ENCODE results near the gene DCAF11. TPM values are rescaled to one million over a fixed set of nuclear protein-coding genes. Genes with fewer than 3 reads are reported as not detected.

DCAF11 gene
- total and polyA plus RNA-seq, 2 of the 13 experiments (the other 11 are each of a cell fraction or from before 2014, with no cell fraction given): 150 to 257 TPM

DNA sequence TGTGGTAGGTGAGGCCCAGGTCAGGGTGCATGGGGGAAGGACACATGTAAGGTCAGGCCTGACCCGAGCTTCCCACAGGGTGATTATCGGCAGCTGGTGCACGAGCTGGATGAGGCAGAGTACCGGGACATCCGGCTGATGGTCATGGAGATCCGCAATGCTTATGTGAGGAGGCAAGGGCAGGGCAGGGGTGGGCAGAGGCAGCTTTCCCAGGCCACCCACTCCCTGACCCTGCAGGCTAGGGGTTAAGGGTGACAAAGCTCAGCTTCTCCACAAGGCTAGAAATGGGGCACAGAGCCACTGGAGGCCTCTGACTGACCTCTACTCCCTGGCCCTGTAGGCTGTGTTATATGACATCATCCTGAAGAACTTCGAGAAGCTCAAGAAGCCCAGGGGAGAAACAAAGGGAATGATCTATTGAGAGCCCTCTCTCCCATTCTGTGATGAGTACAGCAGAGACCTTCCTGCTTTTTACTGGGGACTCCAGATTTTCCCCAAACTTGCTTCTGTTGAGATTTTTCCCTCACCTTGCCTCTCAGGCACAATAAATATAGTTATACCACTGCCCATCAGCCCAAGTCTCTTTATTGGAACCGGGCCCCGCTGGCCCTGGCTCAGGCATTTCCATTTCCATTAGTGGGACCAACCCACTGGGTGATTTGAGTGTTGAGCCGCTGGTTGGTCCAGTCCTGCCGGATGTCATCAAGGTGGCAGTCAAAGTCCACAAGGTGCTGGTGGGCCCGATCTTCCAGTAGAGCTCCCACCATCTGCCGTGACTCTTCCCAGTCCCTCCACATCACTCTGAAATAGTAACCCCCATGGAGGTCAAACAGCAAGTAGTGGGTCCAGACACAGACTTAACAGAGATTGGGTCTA, 24.1 kb downstream of the DCAF11 start:
- Histone ChIP-seq H3K27ac (ENCODE audit: extremely low read length, insufficient read depth, low read length) (peak overlapping the region; percentile 75), H4K20me1 (ENCODE audit: insufficient read depth, low read length) (peaks cover 11% of the 10 kb centered on the region), H3K4me3 (replicated peaks in 1 of 3; ENCODE audit: insufficient read depth in 1 of 3, low read depth in 2 of 3, low read length in 3 of 3) (peak overlapping the region in 1 of 3 experiments; percentile 99; a peak in 1 of 6 replicates), H3K27me3 (ENCODE audit: control insufficient read depth in 1 of 2, insufficient read depth in 2 of 2, low read length in 2 of 2) (no peaks in the 10 kb centered on the region; a peak in 1 of 5 replicates), H3K4me2 (ENCODE audit: low read depth, low read length) (peak overlapping the region; percentile 88), H3K9me3 (ENCODE audit: low read length) (no peaks in the 10 kb centered on the region), H2AFZ (ENCODE audit: low read length) (no peak overlapping the region), H3K36me3 (replicated peaks in 1 of 2; ENCODE audit: control insufficient read depth in 1 of 2, insufficient read depth in 2 of 2, low read length in 2 of 2) (peaks cover 19 to 35% of the 10 kb centered on the region in 2 experiments), H3K4me1 (ENCODE audit: insufficient read depth, low read length) (peaks cover 67% of the 10 kb centered on the region), H3K79me2 (ENCODE audit: insufficient read depth, low read length) (peaks cover 44% of the 10 kb centered on the region), H3K9ac (ENCODE audit: insufficient read depth, low read depth, low read length) (no peak overlapping the region)
- no TSS peak for BruUV-seq (replicated peaks)
- no peak for DNase-seq (ENCODE audit: low spot score)
- FAIRE-seq: no peak
- CTCF ChIA-PET (ENCODE audit: low intra/inter-chr PET ratio, low total read pairs): interaction anchor here (1.4 kb wide), 1 partner anchor 22 kb away, joined by 6 read pairs; the partner anchor contains the start of gene IRF9
- ATAC-seq: no peak
- POLR2A ChIA-PET: interaction anchor here (0.9 to 22.7 kb wide), 11 partner anchors 8 to 1043 kb away, joined by 3 to 977 read pairs (median 42); partner anchors contain the start of genes ACIN1, C14orf119, CHMP4A and CIDEB
- intact Hi-C loops (cut with micrococcal nuclease; ENCODE audit: unreplicated experiment): no loop called here
- in situ Hi-C loops (cut with HindIII; ENCODE audit: extremely low pct_ligation_motif_present, low pct_unique_long_range_greater_than_20kb): loop anchor here (25.0 kb wide), 1 partner anchor 826 kb away; the partner anchor contains the start of genes BCL2L2, PABPN1 and PPP1R3E
- WGBS (ENCODE audit: low lambda C conversion rate): 89% methylated on average over 13 of the region's 13 CpGs
- TF ChIP-seq ZNF891 (CRISPR knock-in tag; IDR thresholded peaks at IDR 0.05) (no peak), ZSCAN20 (CRISPR knock-in tag; IDR thresholded peaks at IDR 0.05; ENCODE audit: borderline replicate concordance) (no peak), U2AF2 (IDR thresholded peaks at IDR 0.05; ENCODE audit: low read depth, low read length) (no peak), HNF4A (CRISPR knock-in tag; IDR thresholded peaks at IDR 0.05) (peak; percentile 28; the same call in 1 of the 2 replicates), HMG20A (CRISPR knock-in tag; IDR thresholded peaks at IDR 0.05; ENCODE audit: borderline replicate concordance) (no peak), ZNF605 (CRISPR knock-in tag; IDR thresholded peaks at IDR 0.05) (no peak), ONECUT2 (CRISPR knock-in tag; IDR thresholded peaks at IDR 0.05) (no peak), TOPORS (CRISPR knock-in tag; IDR thresholded peaks at IDR 0.05) (no peak), ZNF792 (CRISPR knock-in tag; IDR thresholded peaks at IDR 0.05) (no peak; the same call in 1 of the 2 replicates), ZNF260 (CRISPR knock-in tag; IDR thresholded peaks at IDR 0.05; ENCODE audit: borderline replicate concordance, low read depth) (no peak), SATB2 (CRISPR knock-in tag; IDR thresholded peaks at IDR 0.05) (no peak)
- TF ChIP-seq, protein P1, sequence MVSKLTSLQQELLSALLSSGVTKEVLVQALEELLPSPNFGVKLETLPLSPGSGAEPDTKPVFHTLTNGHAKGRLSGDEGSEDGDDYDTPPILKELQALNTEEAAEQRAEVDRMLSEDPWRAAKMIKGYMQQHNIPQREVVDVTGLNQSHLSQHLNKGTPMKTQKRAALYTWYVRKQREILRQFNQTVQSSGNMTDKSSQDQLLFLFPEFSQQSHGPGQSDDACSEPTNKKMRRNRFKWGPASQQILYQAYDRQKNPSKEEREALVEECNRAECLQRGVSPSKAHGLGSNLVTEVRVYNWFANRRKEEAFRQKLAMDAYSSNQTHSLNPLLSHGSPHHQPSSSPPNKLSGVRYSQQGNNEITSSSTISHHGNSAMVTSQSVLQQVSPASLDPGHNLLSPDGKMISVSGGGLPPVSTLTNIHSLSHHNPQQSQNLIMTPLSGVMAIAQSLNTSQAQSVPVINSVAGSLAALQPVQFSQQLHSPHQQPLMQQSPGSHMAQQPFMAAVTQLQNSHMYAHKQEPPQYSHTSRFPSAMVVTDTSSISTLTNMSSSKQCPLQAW (CRISPR knock-in tag; IDR thresholded peaks at IDR 0.05): no peak
- TF ChIP-seq, protein P2, sequence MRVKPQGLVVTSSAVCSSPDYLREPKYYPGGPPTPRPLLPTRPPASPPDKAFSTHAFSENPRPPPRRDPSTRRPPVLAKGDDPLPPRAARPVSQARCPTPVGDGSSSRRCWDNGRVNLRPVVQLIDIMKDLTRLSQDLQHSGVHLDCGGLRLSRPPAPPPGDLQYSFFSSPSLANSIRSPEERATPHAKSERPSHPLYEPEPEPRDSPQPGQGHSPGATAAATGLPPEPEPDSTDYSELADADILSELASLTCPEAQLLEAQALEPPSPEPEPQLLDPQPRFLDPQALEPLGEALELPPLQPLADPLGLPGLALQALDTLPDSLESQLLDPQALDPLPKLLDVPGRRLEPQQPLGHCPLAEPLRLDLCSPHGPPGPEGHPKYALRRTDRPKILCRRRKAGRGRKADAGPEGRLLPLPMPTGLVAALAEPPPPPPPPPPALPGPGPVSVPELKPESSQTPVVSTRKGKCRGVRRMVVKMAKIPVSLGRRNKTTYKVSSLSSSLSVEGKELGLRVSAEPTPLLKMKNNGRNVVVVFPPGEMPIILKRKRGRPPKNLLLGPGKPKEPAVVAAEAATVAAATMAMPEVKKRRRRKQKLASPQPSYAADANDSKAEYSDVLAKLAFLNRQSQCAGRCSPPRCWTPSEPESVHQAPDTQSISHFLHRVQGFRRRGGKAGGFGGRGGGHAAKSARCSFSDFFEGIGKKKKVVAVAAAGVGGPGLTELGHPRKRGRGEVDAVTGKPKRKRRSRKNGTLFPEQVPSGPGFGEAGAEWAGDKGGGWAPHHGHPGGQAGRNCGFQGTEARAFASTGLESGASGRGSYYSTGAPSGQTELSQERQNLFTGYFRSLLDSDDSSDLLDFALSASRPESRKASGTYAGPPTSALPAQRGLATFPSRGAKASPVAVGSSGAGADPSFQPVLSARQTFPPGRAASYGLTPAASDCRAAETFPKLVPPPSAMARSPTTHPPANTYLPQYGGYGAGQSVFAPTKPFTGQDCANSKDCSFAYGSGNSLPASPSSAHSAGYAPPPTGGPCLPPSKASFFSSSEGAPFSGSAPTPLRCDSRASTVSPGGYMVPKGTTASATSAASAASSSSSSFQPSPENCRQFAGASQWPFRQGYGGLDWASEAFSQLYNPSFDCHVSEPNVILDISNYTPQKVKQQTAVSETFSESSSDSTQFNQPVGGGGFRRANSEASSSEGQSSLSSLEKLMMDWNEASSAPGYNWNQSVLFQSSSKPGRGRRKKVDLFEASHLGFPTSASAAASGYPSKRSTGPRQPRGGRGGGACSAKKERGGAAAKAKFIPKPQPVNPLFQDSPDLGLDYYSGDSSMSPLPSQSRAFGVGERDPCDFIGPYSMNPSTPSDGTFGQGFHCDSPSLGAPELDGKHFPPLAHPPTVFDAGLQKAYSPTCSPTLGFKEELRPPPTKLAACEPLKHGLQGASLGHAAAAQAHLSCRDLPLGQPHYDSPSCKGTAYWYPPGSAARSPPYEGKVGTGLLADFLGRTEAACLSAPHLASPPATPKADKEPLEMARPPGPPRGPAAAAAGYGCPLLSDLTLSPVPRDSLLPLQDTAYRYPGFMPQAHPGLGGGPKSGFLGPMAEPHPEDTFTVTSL (CRISPR knock-in tag; IDR thresholded peaks at IDR 0.05; ENCODE audit: borderline replicate concordance): no peak
- TF ChIP-seq, protein P3, sequence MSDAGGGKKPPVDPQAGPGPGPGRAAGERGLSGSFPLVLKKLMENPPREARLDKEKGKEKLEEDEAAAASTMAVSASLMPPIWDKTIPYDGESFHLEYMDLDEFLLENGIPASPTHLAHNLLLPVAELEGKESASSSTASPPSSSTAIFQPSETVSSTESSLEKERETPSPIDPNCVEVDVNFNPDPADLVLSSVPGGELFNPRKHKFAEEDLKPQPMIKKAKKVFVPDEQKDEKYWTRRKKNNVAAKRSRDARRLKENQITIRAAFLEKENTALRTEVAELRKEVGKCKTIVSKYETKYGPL (CRISPR knock-in tag; IDR thresholded peaks at IDR 0.05): no peak
